Thoracic aorta (tissue), 2 donors: ENCODE results near the gene FBXW2. TPM values are rescaled to one million over a fixed set of nuclear protein-coding genes. Genes with fewer than 3 reads are reported as not detected.

Source experiments
- ATAC-seq: fragments of 150-250 bp; one replicate; pipeline ENCODE4 v1.8.0; 2017; ENCODE audit warnings: low read depth; ENCODE audit not compliant: insufficient number of reproducible peaks, low FRiP score
- DNase-seq: peaks from one replicate; pipeline ENCODE4 v3.0.0-alpha.2; 2020; ENCODE audit warnings: low spot score
- H3K27ac ChIP-seq, 2 donors: fragments of 200-600 bp; sonication (generic); 1 replicate in 1 of 2; 2 replicates in 1 of 2; pipeline ENCODE4 v1.5.1; 2016; ENCODE audit warnings: mild to moderate bottlenecking in 2 of 2, moderate library complexity in 2 of 2
- H3K27me3 ChIP-seq: fragments of 200-600 bp; sonication (generic); replicated peaks from 2 replicates; pipeline ENCODE4 v1.6.0; 2016; ENCODE audit warnings: mild to moderate bottlenecking; ENCODE audit not compliant: insufficient read depth
- H3K36me3 ChIP-seq: fragments of 200-600 bp; sonication (generic); one replicate; pipeline ENCODE4 v1.5.1; 2016
- H3K4me1 ChIP-seq, 2 donors: fragments of 200-600 bp; sonication (generic); 1 replicate in 1 of 2; 2 replicates in 1 of 2; pipeline versions ENCODE4 v1.5.1 to v1.6.0; 2016; ENCODE audit warnings: low read depth in 2 of 2, mild to moderate bottlenecking in 1 of 2; ENCODE audit not compliant: control insufficient read depth in 1 of 2
- H3K4me3 ChIP-seq: fragments of 200-600 bp; sonication (generic); 2 replicates; pipeline ENCODE4 v1.5.1; 2016; ENCODE audit warnings: mild to moderate bottlenecking
- H3K9me3 ChIP-seq: fragments of 200-600 bp; sonication (generic); 2 replicates; pipeline ENCODE4 v1.5.1; 2016
- CTCF ChIP-seq: fragments of 200-600 bp; sonication (generic); IDR thresholded peaks from one replicate; pipeline ENCODE4 v1.5.1; 2019; ENCODE audit warnings: antibody characterized with exemption
- total RNA-seq, 2 donors: library from RNA; depleted of rRNA; stranded (reverse); fragments of >200 nt; gene quantifications; one replicate each; pipeline versions ENCODE4 v1.1.0 to v1.2.3, GENCODE V29; 2016

FBXW2 gene
- total RNA-seq, 2 donors from 2014 or later = 41.7 to 79.7 TPM

- TF ChIP-seq CTCF = no peak
- Histone ChIP-seq H3K9me3 (no peaks in the 10 kb centered on the region), H3K27me3 (no peaks in the 10 kb centered on the region), H3K27ac (no peak overlapping the region), H3K36me3 (peaks cover 17% of the 10 kb centered on the region), H3K4me1 (peaks cover 4 to 7% of the 10 kb centered on the region in 2 donors), H3K4me3 (no peak overlapping the region)
- DNase-seq = no peak
- no peak for ATAC-seq
Measured at GRCh38 chr9:120759755-120760400, 33.3 kb downstream of the FBXW2 start.

- Histone ChIP-seq H3K4me1 (peaks cover 4 to 7% of the 10 kb centered on the region in 2 donors), H3K9me3 (no peaks in the 10 kb centered on the region), H3K36me3 (peaks cover 6% of the 10 kb centered on the region), H3K27ac (no peak overlapping the region), H3K4me3 (no peak overlapping the region), H3K27me3 (no peaks in the 10 kb centered on the region)
- ATAC-seq (no peak), DNase-seq (no peak)
- TF ChIP-seq CTCF = no peak
Measured at GRCh38 chr9:120758544-120758943, 34.7 kb downstream of the FBXW2 start.

- Histone ChIP-seq H3K4me1 (peaks cover 4 to 7% of the 10 kb centered on the region in 2 donors), H3K36me3 (peaks cover 6% of the 10 kb centered on the region), H3K27me3 (no peaks in the 10 kb centered on the region), H3K9me3 (no peaks in the 10 kb centered on the region), H3K4me3 (no peak overlapping the region), H3K27ac (no peak overlapping the region)
- no peak for ATAC-seq
- TF ChIP-seq CTCF = no peak
- DNase-seq = no peak
Measured at GRCh38 chr9:120757026-120757913, 35.9 kb downstream of the FBXW2 start.

- no peak for TF ChIP-seq CTCF
- ATAC-seq (no peak), DNase-seq (no peak)
- Histone ChIP-seq H3K27ac (peak overlapping the region; percentile 17 to 38), H3K4me1 (peaks cover 4 to 7% of the 10 kb centered on the region in 2 donors), H3K36me3 (peaks cover 6% of the 10 kb centered on the region), H3K27me3 (no peaks in the 10 kb centered on the region), H3K9me3 (no peaks in the 10 kb centered on the region), H3K4me3 (no peak overlapping the region)
Measured at GRCh38 chr9:120756531-120756930, 36.7 kb downstream of the FBXW2 start.

- peaks cover 1% of the 10 kb centered on the region for H3K36me3 ChIP-seq
- H3K4me1 ChIP-seq = peaks cover 4 to 7% of the 10 kb centered on the region in 2 donors
- no peak overlapping the region for H3K4me3 ChIP-seq
- peak; percentile 92 for TF ChIP-seq CTCF
- ATAC-seq (no peak), DNase-seq (no peak)
- H3K9me3 ChIP-seq = no peaks in the 10 kb centered on the region
- H3K27ac ChIP-seq = peak overlapping the region; percentile 17 to 38
- no peaks in the 10 kb centered on the region for H3K27me3 ChIP-seq
Measured at GRCh38 chr9:120755810-120756434, 37.3 kb downstream of the FBXW2 start.
